ENCODE results near the gene SSR4.
"Not testable (repeated sequence)": the region's sequence is repeated elsewhere in the genome, so short reads cannot be mapped to it uniquely, and the experiment has no call there.

SSR4 gene

DNA sequence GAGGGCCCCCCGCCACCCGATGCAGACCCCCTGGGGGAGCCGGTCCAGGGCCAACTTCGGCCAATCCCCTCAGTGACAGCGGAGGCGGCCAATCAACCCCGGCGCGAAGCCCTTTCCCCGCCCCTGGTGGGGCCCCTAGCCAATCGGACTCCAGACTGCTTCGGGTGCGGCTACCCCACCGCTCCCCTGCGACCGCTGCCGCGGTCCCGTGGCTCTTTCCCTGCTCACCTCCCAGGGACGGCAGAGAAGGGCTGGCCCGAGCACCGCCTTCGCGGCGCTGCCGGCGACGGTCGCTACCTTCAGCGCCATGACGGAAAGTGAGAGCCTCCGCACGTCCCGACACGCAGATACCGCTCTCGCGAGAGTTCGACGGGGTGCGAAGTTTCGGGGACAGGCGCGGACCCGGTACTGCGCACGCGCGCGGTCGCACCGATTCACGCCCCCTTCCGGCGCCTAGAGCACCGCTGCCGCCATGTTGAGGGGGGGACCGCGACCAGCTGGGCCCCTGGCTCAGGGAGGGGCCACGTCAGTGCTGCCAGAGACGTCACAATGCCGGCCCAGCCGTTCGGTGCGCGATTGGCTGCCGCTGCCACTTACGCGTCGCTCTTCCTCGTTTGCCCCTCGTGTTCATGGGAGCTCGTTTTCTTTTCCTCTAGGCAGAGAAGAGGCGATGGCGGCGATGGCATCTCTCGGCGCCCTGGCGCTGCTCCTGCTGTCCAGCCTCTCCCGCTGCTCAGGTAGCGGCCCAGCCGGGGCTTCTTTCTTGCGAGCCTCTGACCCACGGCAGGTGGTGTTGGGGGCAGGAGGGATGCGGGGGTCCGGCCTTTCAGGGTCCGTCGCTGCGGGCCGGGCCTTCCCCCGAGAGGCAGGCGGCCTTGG, at the start of gene SSR4, which contains the start of gene IDH3G:
SSR4 (plus strand) TSS at position 651 of the 879 bp plus-strand sequence; CDS start at position 671, 20 bp downstream.
IDH3G (minus strand) TSS at position 358 of the 879 bp plus-strand sequence; CDS start at position 309, 49 bp downstream.
- peak; percentile 95 for DNase-seq

DNA sequence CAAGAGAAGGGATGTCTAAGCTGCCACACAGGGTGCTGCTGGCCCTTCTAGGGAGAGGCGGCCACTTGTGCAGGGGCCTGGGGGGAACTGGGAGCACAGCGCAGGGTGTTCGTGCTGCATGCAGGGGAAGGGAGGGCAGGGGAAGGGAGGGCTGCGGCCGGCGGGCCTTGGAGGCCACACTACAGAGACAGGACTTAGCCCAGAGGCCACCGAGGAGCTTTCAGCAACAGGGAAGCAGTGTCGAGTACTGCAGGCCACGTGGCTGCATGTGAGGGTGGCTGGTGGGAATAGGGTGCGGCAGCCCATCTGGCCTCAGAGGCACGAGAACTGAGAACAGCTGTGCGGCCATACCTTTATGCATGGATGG, 49.4 kb upstream of the SSR4 start:
- DNase-seq, result not testable (repeated sequence)

GRCh38 chrX:153746359-153746758, 48.1 kb upstream of the SSR4 start:
- DNase-seq, result no peak

- DNase-seq, result not testable (repeated sequence)
Observed at GRCh38 chrX:153746991-153747390, 47.5 kb upstream of the SSR4 start.

- not testable (repeated sequence) for DNase-seq
Observed at GRCh38 chrX:153749017-153749416, 45.5 kb upstream of the SSR4 start.

DNA sequence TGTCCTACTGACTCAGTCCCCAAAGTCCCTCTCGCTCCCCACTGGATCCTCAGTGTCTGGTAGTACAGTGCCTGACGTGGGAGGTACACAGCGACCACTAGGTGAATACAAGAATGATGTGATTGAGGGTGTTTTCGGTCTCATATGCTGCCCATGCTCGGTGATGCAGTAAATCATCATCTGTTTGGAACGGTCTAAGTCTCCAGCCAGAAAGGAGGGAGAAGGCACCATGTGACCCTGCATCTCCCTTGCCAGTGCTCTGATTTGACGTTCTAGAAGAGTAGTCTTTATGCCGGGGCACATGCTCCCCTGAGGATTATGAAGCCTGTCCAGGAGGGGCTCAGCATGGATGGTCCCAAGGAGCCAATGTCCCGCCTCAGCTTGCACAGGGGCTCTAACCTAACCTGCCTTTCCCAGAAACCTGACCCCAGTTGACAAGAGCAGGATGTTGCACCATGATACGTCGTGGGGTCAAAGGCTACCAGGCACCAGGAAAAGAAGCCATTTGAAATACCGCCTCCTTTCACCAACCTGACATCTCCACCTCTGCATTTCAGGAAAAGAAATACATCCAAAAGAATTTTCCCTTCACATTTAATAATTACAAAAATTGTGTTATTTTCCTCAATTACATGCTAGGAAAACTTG, 44.2 kb upstream of the SSR4 start:
- no peak for DNase-seq

DNA sequence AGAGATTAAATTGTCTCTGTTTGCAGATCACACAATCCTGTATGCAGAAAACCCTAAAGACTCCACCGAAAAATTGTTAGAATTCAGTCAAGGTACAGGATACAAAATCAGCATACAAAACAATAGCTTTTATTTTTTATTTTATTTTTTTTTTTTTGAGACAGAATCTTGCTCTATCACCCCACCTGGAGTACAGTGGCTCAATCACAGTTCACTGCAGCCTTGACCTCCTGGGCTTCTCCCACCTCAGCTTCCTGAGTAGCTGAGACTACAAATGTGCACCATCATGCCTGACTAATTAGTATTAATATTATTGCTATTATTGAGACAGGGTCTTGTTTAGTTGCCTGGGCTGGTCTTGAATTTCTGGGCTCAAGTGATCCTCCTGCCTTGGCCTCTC, 39.3 kb upstream of the SSR4 start:
- no peak for DNase-seq

DNA sequence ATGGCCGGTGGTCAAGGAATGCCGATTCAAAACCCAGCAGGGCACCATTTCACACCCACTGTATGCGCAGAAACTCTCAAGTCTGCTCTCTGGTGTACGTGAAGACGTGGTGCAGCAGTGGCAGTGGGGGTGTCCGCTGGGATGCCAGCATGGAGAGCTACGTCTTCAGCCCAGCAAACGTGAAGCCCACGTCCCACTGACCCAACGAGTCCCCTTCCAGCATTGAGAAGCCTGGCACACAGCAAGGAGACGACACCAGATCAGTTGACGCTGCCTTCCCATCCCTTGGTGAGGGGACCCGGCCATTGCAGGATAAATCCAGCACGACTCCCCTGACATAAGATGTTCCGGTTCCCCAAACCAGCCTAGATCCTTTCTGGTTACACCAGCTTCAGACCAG, 32.6 kb upstream of the SSR4 start:
- no peak for DNase-seq

DNA sequence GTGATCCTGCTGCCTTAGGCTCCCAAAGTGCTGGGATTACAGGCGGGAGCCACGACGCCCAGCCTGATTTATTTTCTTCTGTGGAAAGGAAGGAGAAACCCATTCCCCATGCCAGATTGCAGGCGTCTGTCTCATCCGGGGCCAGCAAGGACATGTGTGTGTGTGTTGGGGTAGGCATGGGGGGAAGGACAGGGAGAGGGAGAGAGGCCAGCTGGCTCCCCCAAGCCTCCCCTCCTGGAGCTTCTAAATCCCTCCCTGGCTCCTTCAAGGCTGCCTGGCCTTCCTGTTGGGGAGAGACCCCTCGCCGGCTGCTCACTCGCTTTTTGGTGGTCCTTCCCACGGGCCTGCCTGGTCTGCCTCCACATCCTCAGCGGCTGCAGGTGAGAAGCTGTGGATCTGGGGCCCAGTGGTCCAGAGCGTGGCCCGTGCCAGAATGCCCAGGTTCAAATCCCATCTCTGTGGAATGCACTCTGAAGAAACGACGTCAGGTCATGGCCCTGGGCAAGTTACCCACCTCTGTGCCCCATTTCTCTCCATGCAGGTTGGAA, 31.8 kb upstream of the SSR4 start:
- DNase-seq, result no peak

GRCh38 chrX:153763298-153763932, 31.1 kb upstream of the SSR4 start:
- no peak for DNase-seq

DNA sequence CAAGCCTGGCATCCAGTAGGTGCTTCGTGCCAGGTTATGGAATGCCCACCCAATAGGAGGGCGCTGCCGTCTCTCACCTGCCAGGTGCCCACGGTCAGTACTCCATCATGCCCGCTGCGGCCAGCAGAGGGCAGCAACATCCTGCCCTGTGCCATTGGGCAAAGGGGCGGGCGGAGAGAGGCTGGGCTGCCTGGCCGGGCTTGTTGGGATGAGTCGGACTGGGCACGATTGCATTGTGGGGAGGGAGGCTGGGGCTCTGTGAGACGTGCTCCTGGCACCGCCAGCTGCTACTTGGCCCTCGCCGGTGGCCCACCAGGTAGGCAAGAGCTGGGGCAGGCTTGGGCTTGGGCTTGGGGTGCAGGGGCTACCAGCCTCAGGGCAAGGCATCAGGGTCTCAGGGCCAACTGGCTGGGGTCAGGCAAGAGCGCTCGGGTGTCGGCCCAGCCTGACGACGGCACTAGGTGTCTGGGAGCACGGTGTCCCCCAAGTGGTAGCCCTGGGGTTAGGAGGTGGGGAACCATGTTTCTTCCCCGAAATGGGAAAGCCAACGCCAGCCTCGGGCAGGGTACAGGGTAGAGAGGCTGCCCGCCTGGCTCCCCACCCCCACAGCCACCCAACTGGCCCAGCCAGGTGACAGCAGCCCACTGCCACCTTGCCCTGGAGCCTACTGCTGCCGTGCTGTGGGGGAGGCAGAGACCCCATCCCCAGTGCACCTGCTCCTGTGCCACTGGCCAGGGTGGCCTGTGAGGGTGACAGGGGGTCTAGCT, 30.3 kb upstream of the SSR4 start, which contains the start of gene PLXNB3:
PLXNB3 (plus strand) TSS at position 261 of the 767 bp plus-strand sequence. CDS start 1,287 bp downstream, outside the sequence.
- DNase-seq, result peak; percentile 92

- DNase-seq, result no peak
Observed at GRCh38 chrX:153764786-153765137, 29.7 kb upstream of the SSR4 start.

DNA sequence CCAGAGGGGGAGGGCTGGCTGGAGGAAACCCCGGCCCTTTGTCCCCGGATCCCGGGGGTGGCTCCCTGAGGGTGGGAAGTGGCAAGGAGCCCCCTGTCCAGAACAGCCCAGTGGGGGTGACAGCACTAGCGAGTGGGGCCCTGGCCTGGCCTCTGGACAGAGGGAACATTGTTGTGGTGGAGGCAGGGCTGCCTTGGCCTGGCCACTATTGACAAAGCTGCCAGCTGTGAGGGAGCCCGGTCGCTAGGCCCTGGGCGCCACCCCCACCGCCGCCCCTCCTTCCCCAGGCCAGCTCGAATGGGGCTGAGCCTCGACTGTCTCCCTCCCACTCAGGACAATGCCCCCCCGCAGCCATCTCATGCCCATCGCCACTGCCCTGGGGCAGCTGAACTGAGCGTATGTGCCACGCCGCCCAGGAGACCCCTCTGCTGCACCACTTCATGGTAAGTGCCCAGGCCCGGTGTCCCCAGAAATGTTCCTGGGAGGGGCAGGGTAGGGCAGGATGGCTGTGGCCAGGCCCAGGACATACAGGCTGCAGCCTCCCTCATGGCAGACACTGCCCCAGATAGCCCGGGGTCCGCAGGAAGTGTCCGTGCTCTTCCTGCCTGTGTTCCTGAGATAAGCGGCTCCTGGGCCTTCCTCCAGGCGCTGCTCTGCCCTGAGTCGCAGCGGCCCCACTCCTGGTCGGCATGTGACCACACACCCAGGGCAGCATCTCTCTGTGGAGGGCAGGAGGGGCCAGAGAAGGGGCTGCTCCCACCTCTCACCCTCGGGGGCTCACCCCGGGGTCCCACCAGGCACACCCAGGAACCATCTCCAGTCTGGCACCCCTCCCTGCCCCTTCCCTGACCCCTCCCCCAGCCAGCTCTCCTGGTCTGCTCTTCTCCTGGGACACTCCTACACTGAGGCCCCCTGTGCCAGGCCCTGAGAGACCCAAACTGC, 29.1 kb upstream of the SSR4 start:
- DNase-seq, result no peak

- no peak for DNase-seq
Observed at GRCh38 chrX:153766098-153766817, 28.2 kb upstream of the SSR4 start.

DNA sequence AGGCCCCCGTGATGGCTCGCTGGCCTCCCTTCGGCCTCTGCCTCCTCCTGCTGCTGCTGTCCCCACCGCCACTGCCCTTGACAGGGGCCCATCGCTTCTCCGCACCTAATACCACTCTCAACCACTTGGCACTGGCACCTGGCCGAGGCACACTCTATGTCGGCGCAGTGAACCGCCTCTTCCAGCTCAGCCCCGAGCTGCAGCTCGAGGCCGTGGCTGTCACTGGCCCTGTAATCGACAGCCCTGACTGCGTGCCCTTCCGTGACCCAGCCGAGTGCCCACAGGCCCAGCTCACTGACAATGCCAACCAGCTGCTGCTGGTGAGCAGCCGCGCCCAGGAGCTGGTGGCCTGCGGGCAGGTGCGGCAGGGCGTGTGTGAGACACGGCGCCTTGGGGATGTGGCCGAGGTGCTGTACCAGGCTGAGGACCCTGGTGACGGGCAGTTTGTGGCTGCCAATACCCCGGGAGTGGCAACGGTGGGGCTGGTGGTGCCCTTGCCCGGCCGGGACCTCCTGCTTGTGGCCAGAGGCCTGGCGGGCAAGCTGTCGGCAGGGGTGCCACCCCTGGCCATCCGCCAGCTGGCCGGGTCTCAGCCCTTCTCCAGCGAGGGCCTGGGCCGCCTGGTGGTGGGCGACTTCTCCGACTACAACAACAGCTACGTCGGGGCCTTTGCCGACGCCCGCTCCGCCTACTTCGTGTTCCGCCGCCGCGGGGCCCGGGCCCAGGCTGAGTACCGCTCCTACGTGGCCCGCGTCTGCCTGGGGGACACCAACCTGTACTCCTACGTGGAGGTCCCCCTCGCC, 27.4 kb upstream of the SSR4 start:
- DNase-seq, result no peak

DNA sequence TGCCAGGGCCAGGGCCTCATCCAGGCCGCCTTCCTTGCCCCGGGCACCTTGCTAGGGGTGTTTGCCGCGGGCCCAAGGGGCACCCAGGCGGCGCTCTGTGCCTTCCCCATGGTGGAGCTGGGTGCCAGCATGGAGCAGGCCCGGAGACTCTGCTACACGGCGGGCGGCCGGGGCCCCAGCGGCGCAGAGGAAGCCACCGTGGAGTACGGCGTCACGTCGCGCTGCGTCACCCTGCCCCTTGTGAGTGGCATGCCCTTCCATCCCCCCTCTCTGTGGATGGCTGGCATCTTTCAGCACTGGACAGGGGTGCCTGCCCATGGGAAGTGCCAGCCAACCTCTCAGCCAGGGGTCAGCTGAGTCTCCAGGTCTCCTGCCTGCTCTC, 26.8 kb upstream of the SSR4 start:
- DNase-seq, result no peak

DNA sequence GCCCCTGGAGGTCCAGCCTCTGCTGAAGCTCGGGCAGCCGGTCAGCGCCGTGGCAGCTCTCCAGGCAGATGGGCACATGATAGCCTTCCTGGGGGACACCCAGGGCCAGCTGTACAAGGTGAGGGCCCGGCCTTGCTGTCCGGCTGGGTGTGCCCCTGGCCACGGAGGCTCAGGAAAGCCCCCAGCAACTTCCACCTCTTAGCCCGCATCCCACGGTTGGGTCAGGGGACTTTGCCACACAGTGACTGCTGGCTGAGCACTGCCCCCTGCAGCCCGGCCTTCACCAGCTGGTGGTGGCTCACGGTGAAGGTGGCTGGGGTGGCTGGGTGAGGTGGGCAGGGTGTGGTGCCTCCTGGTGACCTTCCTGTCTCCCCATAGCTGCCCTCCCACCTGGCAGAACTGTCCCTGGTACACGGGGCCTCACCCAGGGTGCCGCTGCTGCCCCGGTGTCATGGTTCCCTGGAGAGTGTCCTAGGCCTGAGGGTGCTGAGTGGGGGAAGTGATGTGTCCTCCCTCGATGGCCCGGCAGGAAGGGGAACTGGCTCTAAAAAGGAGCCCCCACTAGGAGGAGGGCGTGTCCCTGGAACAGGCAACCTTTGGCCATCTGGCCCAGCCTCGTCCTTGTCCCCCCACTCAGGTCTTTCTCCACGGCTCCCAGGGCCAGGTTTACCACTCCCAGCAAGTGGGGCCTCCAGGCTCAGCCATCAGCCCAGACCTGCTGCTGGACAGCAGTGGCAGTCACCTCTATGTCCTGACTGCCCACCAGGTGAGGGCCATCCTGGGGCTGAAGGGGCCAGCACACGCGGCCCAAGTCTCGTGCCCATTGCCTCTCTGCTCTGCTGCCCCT, 25.9 kb upstream of the SSR4 start:
- no peak for DNase-seq

- no peak for DNase-seq
Observed at GRCh38 chrX:153769158-153769864, 25.2 kb upstream of the SSR4 start.

All from activated CD8-positive, alpha-beta memory T cell treated with anti-CD3 and anti-CD28 coated beads for 24 hours (primary cell).